Mesothelial cell of epicardium (in vitro differentiated cells): Measurements from ENCODE around the gene MYBPC2. TPM values are rescaled to one million over a fixed set of nuclear protein-coding genes. Genes with fewer than 3 reads are reported as not detected.
A peak's percentile ranks its signal among the peaks of the same experiment; 100 is the strongest.

Source experiments
- DNase-seq, 2 experiments: peaks; one replicate each; pipeline ENCODE4 v3.0.0; 2021; ENCODE audit warnings: low spot score in 2 of 2; ENCODE audit not compliant: unreplicated experiment in 2 of 2
- H3K27ac Mint-ChIP-seq: 2 replicates; pipeline ENCODE4 v1.8.0; 2021; ENCODE audit warnings: mixed read lengths
- H3K27me3 Mint-ChIP-seq: 2 replicates; pipeline ENCODE4 v1.8.0; 2021; ENCODE audit warnings: low read depth, mixed read lengths
- H3K36me3 Mint-ChIP-seq: 2 replicates; pipeline ENCODE4 v1.8.0; 2021; ENCODE audit warnings: mixed read lengths
- H3K4me1 Mint-ChIP-seq: 2 replicates; pipeline ENCODE4 v1.8.0; 2021; ENCODE audit warnings: mixed read lengths
- H3K4me3 Mint-ChIP-seq: 2 replicates; pipeline ENCODE4 v1.8.0; 2021; ENCODE audit warnings: mild to moderate bottlenecking, moderate library complexity, mixed read lengths
- H3K9me3 Mint-ChIP-seq: 2 replicates; pipeline ENCODE4 v1.8.0; 2021; ENCODE audit warnings: mixed read lengths
- total RNA-seq: library from RNA; stranded (reverse); gene quantifications from 3 replicates; pipeline ENCODE4 v1.2.1, GENCODE V29; 2021
- TF ChIP-seq, protein P1 (sequence below): fragments of 200-600 bp; sonication (generic); IDR thresholded peaks from one replicate; pipeline ENCODE4 v1.5.0; 2021; ENCODE audit warnings: antibody characterized with exemption; ENCODE audit not compliant: unreplicated experiment

Gene MYBPC2
- total RNA-seq, 1 donor from 2014 or later, result 1.2 TPM

DNA sequence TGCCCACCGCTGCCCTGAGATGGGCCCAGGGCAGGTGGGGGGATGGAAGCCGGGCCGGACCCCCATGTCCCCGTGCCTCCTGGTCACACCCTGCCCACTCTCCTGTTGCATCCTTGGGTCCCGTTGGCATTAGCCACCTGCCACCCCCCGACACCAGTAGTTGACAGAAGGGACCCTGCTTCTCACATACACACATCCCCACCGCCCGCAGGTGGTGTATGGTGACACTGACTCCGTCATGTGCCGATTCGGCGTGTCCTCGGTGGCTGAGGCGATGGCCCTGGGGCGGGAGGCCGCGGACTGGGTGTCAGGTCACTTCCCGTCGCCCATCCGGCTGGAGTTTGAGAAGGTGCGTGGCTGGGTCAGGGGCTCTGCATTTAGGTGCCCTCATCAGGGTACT lies 19.2 kb upstream of the MYBPC2 start:
- no peaks in the 10 kb centered on the region for H3K9me3 Mint-ChIP-seq
- peaks cover 8% of the 10 kb centered on the region for H3K27me3 Mint-ChIP-seq
- TF ChIP-seq, protein P1, sequence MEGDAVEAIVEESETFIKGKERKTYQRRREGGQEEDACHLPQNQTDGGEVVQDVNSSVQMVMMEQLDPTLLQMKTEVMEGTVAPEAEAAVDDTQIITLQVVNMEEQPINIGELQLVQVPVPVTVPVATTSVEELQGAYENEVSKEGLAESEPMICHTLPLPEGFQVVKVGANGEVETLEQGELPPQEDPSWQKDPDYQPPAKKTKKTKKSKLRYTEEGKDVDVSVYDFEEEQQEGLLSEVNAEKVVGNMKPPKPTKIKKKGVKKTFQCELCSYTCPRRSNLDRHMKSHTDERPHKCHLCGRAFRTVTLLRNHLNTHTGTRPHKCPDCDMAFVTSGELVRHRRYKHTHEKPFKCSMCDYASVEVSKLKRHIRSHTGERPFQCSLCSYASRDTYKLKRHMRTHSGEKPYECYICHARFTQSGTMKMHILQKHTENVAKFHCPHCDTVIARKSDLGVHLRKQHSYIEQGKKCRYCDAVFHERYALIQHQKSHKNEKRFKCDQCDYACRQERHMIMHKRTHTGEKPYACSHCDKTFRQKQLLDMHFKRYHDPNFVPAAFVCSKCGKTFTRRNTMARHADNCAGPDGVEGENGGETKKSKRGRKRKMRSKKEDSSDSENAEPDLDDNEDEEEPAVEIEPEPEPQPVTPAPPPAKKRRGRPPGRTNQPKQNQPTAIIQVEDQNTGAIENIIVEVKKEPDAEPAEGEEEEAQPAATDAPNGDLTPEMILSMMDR, result no peak
- no peak overlapping the region for H3K4me3 Mint-ChIP-seq
- peaks cover 15% of the 10 kb centered on the region for H3K36me3 Mint-ChIP-seq
- no peak overlapping the region for H3K27ac Mint-ChIP-seq
- DNase-seq, result no peak
- H3K4me1 Mint-ChIP-seq, result no peaks in the 10 kb centered on the region

DNA sequence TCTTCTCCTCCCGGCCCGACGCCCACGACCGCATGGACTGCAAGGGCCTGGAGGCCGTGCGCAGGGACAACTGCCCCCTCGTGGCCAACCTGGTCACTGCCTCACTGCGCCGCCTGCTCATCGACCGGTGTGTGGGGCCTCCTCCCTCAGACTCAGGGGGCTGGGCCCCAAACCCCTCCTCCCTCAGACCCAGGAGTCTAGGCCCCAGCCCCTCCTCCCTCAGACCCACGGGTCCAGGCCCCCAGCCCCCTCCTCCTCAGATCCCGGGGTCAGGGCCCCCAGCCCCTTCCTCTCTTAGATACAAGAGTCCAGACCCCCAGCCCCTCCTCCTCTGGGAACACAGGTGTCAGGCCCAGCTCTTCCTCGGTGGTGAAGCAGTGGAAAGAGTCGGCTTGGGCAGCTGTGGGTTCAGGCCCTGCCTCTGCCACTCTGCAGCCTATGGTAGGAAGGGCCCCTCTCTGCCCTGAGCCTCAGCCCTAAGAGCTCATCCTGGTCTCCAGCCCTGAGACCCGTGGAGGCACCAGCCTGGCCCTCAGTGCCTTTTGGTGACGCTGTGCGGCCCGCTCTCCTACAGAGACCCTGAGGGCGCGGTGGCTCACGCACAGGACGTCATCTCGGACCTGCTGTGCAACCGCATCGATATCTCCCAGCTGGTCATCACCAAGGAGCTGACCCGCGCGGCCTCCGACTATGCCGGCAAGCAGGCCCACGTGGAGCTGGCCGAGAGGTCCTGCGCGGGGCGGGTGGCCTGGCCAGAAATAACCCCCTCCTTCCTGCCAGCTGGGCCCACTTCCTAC lies 17.6 kb upstream of the MYBPC2 start:
- TF ChIP-seq, protein P1, result peak; percentile 77
- H3K36me3 Mint-ChIP-seq, result peaks cover 16% of the 10 kb centered on the region
- H3K9me3 Mint-ChIP-seq, result no peaks in the 10 kb centered on the region
- DNase-seq, result peak; percentile 68 to 89
- H3K27me3 Mint-ChIP-seq, result peaks cover 23% of the 10 kb centered on the region
- H3K27ac Mint-ChIP-seq, result no peak overlapping the region
- no peak overlapping the region for H3K4me3 Mint-ChIP-seq
- peaks cover 6% of the 10 kb centered on the region for H3K4me1 Mint-ChIP-seq

DNA sequence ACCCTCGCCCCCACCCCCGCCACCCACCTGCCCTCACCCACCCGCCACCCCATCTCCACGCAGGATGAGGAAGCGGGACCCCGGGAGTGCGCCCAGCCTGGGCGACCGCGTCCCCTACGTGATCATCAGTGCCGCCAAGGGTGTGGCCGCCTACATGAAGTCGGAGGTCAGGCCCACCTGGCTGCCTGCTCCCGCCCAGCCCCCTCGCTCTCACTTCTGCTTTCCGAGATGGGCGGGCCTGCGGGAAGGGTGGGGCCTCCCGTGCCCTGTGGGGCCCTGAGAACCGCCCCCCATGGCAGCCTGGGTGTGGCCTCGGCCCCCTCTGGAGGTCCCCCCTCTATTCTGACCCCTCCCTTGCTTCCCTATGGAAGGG lies 17.0 kb upstream of the MYBPC2 start:
- H3K27ac Mint-ChIP-seq, result no peak overlapping the region
- peaks cover 6% of the 10 kb centered on the region for H3K4me1 Mint-ChIP-seq
- TF ChIP-seq, protein P1, result no peak
- DNase-seq, result no peak
- H3K27me3 Mint-ChIP-seq, result peaks cover 29% of the 10 kb centered on the region
- H3K4me3 Mint-ChIP-seq, result no peak overlapping the region
- H3K36me3 Mint-ChIP-seq, result peaks cover 14% of the 10 kb centered on the region
- no peaks in the 10 kb centered on the region for H3K9me3 Mint-ChIP-seq

DNA sequence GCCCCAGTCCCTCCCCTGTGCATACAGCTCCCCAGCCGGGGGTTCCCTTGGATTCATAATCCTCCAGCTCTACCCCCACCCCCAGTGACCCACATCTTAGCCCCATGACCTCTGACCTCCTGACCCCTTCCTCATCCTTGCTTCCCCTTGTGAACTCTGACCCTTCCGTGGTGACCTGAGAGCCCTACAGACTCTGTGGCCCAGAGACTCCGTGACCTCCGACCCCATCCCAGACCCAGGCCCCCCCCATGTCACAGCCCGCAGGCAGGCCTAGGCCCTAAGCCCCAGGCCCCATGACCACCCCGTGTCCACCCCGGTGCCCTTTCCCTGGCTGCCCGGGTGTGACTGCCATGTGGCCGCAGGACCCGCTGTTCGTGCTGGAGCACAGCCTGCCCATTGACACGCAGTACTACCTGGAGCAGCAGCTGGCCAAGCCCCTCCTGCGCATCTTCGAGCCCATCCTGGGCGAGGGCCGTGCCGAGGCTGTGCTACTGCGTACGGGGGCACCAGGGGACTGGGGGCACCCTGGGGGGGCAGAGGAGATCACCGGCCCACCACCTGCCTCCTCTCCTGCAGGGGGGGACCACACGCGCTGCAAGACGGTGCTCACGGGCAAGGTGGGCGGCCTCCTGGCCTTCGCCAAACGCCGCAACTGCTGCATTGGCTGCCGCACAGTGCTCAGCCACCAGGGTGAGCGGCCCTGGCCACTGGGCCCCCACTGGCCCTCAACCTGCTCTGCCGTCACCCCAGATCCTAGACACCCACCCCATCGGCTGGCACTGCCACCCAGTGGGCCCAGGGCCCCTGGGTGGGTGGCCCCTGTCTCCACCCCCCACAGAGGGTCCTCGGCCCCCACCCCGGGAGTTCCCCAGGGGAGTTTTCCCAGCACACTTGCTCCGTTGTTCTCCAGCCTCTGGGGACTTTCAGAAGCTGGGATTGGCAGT lies 16.4 kb upstream of the MYBPC2 start:
- TF ChIP-seq, protein P1, result no peak
- H3K36me3 Mint-ChIP-seq, result peaks cover 14% of the 10 kb centered on the region
- peaks cover 35% of the 10 kb centered on the region for H3K27me3 Mint-ChIP-seq
- DNase-seq, result no peak
- H3K4me1 Mint-ChIP-seq, result peaks cover 6% of the 10 kb centered on the region
- no peak overlapping the region for H3K27ac Mint-ChIP-seq
- H3K9me3 Mint-ChIP-seq, result no peaks in the 10 kb centered on the region
- H3K4me3 Mint-ChIP-seq, result no peak overlapping the region

DNA sequence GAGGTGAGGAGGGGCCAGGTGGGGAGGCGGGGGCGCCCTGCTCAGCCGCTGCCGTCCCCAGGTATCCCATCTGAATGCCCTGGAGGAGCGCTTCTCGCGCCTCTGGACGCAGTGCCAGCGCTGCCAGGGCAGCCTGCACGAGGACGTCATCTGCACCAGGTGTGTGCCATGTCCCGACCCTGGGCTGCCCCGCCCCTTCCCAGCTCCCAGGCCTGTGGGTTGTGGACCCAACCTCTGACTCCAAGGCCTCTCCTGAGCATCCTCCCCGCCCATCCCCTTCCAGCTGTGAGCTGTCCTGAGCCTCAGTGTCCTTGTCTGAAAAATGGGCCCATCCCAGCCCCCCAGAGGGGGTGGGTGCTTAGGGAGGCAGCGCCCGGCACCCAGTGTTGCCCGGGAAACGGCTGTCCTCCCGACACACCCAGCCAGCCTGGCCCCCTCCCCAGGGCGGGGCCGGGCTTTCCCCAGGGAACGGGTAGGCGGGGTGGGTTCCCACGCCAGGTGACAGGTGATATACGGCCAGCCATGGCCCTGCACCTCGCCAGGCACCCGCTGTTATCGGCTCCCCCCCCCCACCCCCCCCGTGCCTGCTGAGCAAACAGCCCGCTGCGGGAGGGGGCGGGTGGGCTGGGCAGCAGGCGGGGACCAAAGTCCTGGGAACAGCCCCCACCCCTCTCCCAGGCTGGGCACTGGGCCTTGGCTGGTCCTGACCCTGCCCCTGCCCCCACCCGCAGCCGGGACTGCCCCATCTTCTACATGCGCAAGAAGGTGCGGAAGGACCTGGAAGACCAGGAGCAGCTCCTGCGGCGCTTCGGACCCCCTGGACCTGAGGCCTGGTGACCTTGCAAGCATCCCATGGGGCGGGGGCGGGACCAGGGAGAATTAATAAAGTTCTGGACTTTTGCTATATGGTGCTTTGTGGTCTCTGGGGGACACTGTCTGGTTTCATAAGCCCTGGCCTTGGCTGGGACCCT lies 15.3 kb upstream of the MYBPC2 start:
- DNase-seq, result no peak
- peaks cover 6% of the 10 kb centered on the region for H3K4me1 Mint-ChIP-seq
- peaks cover 10% of the 10 kb centered on the region for H3K36me3 Mint-ChIP-seq
- H3K9me3 Mint-ChIP-seq, result no peaks in the 10 kb centered on the region
- TF ChIP-seq, protein P1, result no peak
- no peak overlapping the region for H3K27ac Mint-ChIP-seq
- H3K27me3 Mint-ChIP-seq, result peaks cover 43% of the 10 kb centered on the region
- H3K4me3 Mint-ChIP-seq, result no peak overlapping the region
